Endothelial cell of umbilical vein (primary cell): ENCODE data around the gene OR6K3. TPM values are rescaled to one million over a fixed set of nuclear protein-coding genes. Genes with fewer than 3 reads are reported as not detected.

Source experiments
- BruUV-seq: library from RNA; stranded (reverse); fragments of 400-500 nt; replicated peaks from 2 replicates; lab custom pipeline; 2021; lab: Mats Ljungman, UMichigan
- CTCF ChIA-PET: fragments of 300-600, 350-600 bp; sonication (Branson Sonifier 250); formaldehyde crosslinking; loops from one replicate; lab custom pipeline; 2021; ENCODE audit warnings: antibody characterized with exemption, inconsistent platforms; lab: Charles Lee
- POLR2A ChIA-PET: fragments of 300-600, 350-600 bp; sonication (Branson Sonifier 250); formaldehyde crosslinking; loops from one replicate; lab custom pipeline; 2021; ENCODE audit warnings: antibody characterized with exemption, inconsistent platforms; lab: Charles Lee
- DNase-seq: peaks from one replicate; pipeline ENCODE4 v3.0.0-alpha.2; 2011; ENCODE audit warnings: low read depth, low spot score
- FAIRE-seq: peaks from 2 replicates; lab custom pipeline; 2011; peaks lifted over from hg19 to GRCh38; lab: Jason Lieb, UNC
- H2AFZ ChIP-seq: 2 replicates; pipeline ENCODE4 v1.6.0; 2012; ENCODE audit warnings: low read depth, low read length, control low read depth, inconsistent platforms
- H3K27ac ChIP-seq: 2 replicates; pipeline ENCODE4 v1.5.1; 2011; ENCODE audit warnings: low read depth, mild to moderate bottlenecking, control low read depth, low read length, moderate library complexity; ENCODE audit not compliant: insufficient read depth
- H3K27me3 ChIP-seq, 2 experiments: 2 replicates each; pipeline versions ENCODE4 v1.6.0 to v1.6.1; 2011; ENCODE audit warnings: low read length in 2 of 2, mixed read lengths in 1 of 2; ENCODE audit not compliant: control insufficient read depth in 2 of 2, insufficient read depth in 2 of 2
- H3K36me3 ChIP-seq, 2 experiments: 2 replicates in 1 of 2; 3 replicates in 1 of 2; pipeline ENCODE4 v1.5.1; 2011; ENCODE audit warnings: low read length in 2 of 2, mild to moderate bottlenecking in 1 of 2, moderate library complexity in 1 of 2; ENCODE audit not compliant: control insufficient read depth in 2 of 2, insufficient read depth in 2 of 2; ENCODE audit errors: extremely low read depth in 1 of 2
- H3K4me1 ChIP-seq: 3 replicates; pipeline ENCODE4 v1.5.1; 2011; ENCODE audit warnings: mild to moderate bottlenecking, low read length; ENCODE audit not compliant: control insufficient read depth, insufficient read depth; ENCODE audit errors: extremely low read depth
- H3K4me2 ChIP-seq: 2 replicates; pipeline ENCODE4 v1.6.1; 2011; ENCODE audit warnings: low read length, control low read depth, mixed read lengths; ENCODE audit not compliant: insufficient read depth
- H3K4me3 ChIP-seq, 3 experiments: fragments of 200-600 bp in 1 of 3; sonication (generic), shearing (Covaris generic) in 1 of 3; replicated peaks in 1 of 3; 2 replicates each; pipeline ENCODE4 v1.5.1; 2011 to 2016; ENCODE audit warnings: control low read depth in 3 of 3, low read length in 3 of 3, mild to moderate bottlenecking in 2 of 3, inconsistent platforms in 1 of 3, low read depth in 1 of 3, moderate library complexity in 1 of 3; ENCODE audit not compliant: insufficient read depth in 1 of 3
- H3K79me2 ChIP-seq: 2 replicates; pipeline ENCODE4 v1.6.0; 2012; ENCODE audit warnings: low read length, inconsistent platforms; ENCODE audit not compliant: control insufficient read depth, insufficient read depth
- H3K9ac ChIP-seq: replicated peaks from 2 replicates; pipeline ENCODE3; 2011; ENCODE audit warnings: low read length, control low read depth; ENCODE audit not compliant: insufficient read depth; ENCODE audit errors: extremely low read depth
- H3K9me1 ChIP-seq: replicated peaks from 3 replicates; pipeline ENCODE4 v1.6.0; 2011; ENCODE audit warnings: mild to moderate bottlenecking, low read length; ENCODE audit not compliant: control insufficient read depth, insufficient read depth; ENCODE audit errors: extremely low read depth
- H3K9me3 ChIP-seq: replicated peaks from 2 replicates; pipeline ENCODE4 v1.5.1; 2012; ENCODE audit warnings: low read length, inconsistent platforms; ENCODE audit not compliant: control insufficient read depth, insufficient read depth
- H4K20me1 ChIP-seq: replicated peaks from 2 replicates; pipeline ENCODE3; 2011; ENCODE audit warnings: mild to moderate bottlenecking, low read length; ENCODE audit not compliant: control insufficient read depth, insufficient read depth; ENCODE audit errors: extremely low read depth
- EZH2 ChIP-seq: IDR thresholded peaks from 2 replicates; pipeline ENCODE4 v1.6.1; 2012; ENCODE audit warnings: borderline replicate concordance, low read depth, mild to moderate bottlenecking, moderate library complexity, low read length, inconsistent platforms; ENCODE audit not compliant: severe bottlenecking
- FOS ChIP-seq: IDR thresholded peaks from 2 replicates; pipeline ENCODE4 v1.6.1; 2011; ENCODE audit warnings: mild to moderate bottlenecking, low read length, moderate library complexity, borderline replicate concordance; ENCODE audit not compliant: insufficient read depth
- GATA2 ChIP-seq: IDR thresholded peaks from 2 replicates; pipeline ENCODE4 v1.7.0; 2011; ENCODE audit warnings: low read depth, mild to moderate bottlenecking, moderate library complexity, mixed read lengths, low read length; ENCODE audit not compliant: insufficient read length, insufficient read depth
- JUN ChIP-seq: IDR thresholded peaks from 2 replicates; pipeline ENCODE4 v1.6.1; 2011; ENCODE audit warnings: borderline replicate concordance, low read depth; ENCODE audit not compliant: insufficient read length, insufficient read depth
- MYC ChIP-seq: IDR thresholded peaks from one replicate; pipeline ENCODE4 v1.6.1; 2011; ENCODE audit warnings: mild to moderate bottlenecking, low read depth, low read length
- POLR2A ChIP-seq: IDR thresholded peaks from 2 replicates; pipeline ENCODE4 v1.6.1; 2012; ENCODE audit warnings: low read depth, mild to moderate bottlenecking, control low read depth, low read length
- POLR2AphosphoS5 ChIP-seq: IDR thresholded peaks from 2 replicates; pipeline ENCODE4 v1.6.1; 2012; ENCODE audit warnings: low read depth, mild to moderate bottlenecking, control low read depth, low read length, moderate library complexity; ENCODE audit not compliant: insufficient read depth
- dilution Hi-C: fragments of 300-500 bp; cut with MboI; formaldehyde crosslinking; loops from one replicate; pipeline ENCODE4 v1.15.0; 2019; ENCODE audit warnings: low sequenced_read_pairs; ENCODE audit not compliant: extremely low pct_ligation_motif_present
- intact Hi-C: fragments of 100-400 bp; cut with micrococcal nuclease; formaldehyde crosslinking; loops from one replicate; pipeline ENCODE4 v1.10.0; 2022
- polyA plus RNA-seq, 4 experiments: library from polyadenylated mRNA; depleted of rRNA in 3 of 4; stranded (reverse) in 3 of 4; unstranded in 1 of 4; fragments of >200 nt; gene quantifications; 2 replicates each; pipeline versions ENCODE4 v1.2.1 to v1.2.3, GENCODE V29; 2011 to 2012; ENCODE audit warnings: missing spikeins in 1 of 4
- total RNA-seq: library from RNA; stranded (reverse); gene quantifications from 2 replicates; pipeline ENCODE4 v1.2.3, GENCODE V29; 2021
- TF ChIP-seq, protein P1 (sequence below): IDR thresholded peaks from 2 replicates; pipeline ENCODE4 v1.6.1; 2011; ENCODE audit not compliant: insufficient read depth, insufficient read length
- TF ChIP-seq, protein P2 (sequence below), 2 donors: IDR thresholded peaks; 1 replicate in 1 of 2; 2 replicates in 1 of 2; pipeline ENCODE4 v1.5.1; 2011; ENCODE audit warnings: low read length in 2 of 2, mild to moderate bottlenecking in 2 of 2, moderate library complexity in 2 of 2, control low read depth in 1 of 2, inconsistent platforms in 1 of 2, low read depth in 1 of 2; ENCODE audit not compliant: insufficient read depth in 1 of 2; ENCODE audit errors: extremely low read depth in 1 of 2

The OR6K3 gene
- total and polyA plus RNA-seq, 2 donors (not counting 3 experiments of a cell fraction or from before 2014, with no cell fraction given) = not detected

- Histone ChIP-seq H3K4me3 (no peak overlapping the region), H4K20me1 (no peaks in the 10 kb centered on the region), H3K27me3 (no peaks in the 10 kb centered on the region), H3K36me3 (no peaks in the 10 kb centered on the region), H2AFZ (no peak overlapping the region), H3K79me2 (no peaks in the 10 kb centered on the region), H3K9me1 (no peaks in the 10 kb centered on the region), H3K4me2 (no peak overlapping the region), H3K4me1 (no peaks in the 10 kb centered on the region), H3K9ac (no peak overlapping the region), H3K9me3 (no peaks in the 10 kb centered on the region), H3K27ac (no peak overlapping the region)
- TF ChIP-seq, protein P1, sequence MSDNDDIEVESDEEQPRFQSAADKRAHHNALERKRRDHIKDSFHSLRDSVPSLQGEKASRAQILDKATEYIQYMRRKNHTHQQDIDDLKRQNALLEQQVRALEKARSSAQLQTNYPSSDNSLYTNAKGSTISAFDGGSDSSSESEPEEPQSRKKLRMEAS = no peak
- TF ChIP-seq JUN (no peak), EZH2 (no peak), POLR2AphosphoS5 (no peak), MYC (no peak), GATA2 (no peak), POLR2A (no peak), FOS (no peak)
- TF ChIP-seq, protein P2, sequence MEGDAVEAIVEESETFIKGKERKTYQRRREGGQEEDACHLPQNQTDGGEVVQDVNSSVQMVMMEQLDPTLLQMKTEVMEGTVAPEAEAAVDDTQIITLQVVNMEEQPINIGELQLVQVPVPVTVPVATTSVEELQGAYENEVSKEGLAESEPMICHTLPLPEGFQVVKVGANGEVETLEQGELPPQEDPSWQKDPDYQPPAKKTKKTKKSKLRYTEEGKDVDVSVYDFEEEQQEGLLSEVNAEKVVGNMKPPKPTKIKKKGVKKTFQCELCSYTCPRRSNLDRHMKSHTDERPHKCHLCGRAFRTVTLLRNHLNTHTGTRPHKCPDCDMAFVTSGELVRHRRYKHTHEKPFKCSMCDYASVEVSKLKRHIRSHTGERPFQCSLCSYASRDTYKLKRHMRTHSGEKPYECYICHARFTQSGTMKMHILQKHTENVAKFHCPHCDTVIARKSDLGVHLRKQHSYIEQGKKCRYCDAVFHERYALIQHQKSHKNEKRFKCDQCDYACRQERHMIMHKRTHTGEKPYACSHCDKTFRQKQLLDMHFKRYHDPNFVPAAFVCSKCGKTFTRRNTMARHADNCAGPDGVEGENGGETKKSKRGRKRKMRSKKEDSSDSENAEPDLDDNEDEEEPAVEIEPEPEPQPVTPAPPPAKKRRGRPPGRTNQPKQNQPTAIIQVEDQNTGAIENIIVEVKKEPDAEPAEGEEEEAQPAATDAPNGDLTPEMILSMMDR (IDR thresholded peaks at IDR 0.05; ENCODE audit: extremely low read depth in 1 of 2, insufficient read depth in 1 of 2, low read depth in 1 of 2, low read length in 2 of 2) = no peak
- DNase-seq (no peak), FAIRE-seq (no peak)
- ChIA-PET POLR2A (no interaction called here), CTCF (no interaction called here)
- intact Hi-C loops (no loop called here), dilution Hi-C loops (no loop called here)
- no TSS peak for BruUV-seq
These were observed 38.9 kb downstream of the OR6K3 start for GRCh38 chr1:158681606-158682005.
